Endothelial cell of umbilical vein (primary cell): ENCODE data around the gene NF2. TPM values are rescaled to one million over a fixed set of nuclear protein-coding genes. Genes with fewer than 3 reads are reported as not detected.
A peak's percentile ranks its signal among the peaks of the same experiment; 100 is the strongest.

ENCODE experiments used
- BruUV-seq: library from RNA; stranded (reverse); fragments of 400-500 nt; replicated peaks from 2 replicates; lab custom pipeline; 2021; lab: Mats Ljungman, UMichigan
- CTCF ChIA-PET: fragments of 300-600, 350-600 bp; sonication (Branson Sonifier 250); formaldehyde crosslinking; loops from one replicate; lab custom pipeline; 2021; ENCODE audit warnings: antibody characterized with exemption, inconsistent platforms; lab: Charles Lee
- POLR2A ChIA-PET: fragments of 300-600, 350-600 bp; sonication (Branson Sonifier 250); formaldehyde crosslinking; loops from one replicate; lab custom pipeline; 2021; ENCODE audit warnings: antibody characterized with exemption, inconsistent platforms; lab: Charles Lee
- DNase-seq: peaks from one replicate; pipeline ENCODE4 v3.0.0-alpha.2; 2011; ENCODE audit warnings: low read depth, low spot score
- FAIRE-seq: peaks from 2 replicates; lab custom pipeline; 2011; peaks lifted over from hg19 to GRCh38; lab: Jason Lieb, UNC
- H2AFZ ChIP-seq: 2 replicates; pipeline ENCODE4 v1.6.0; 2012; ENCODE audit warnings: low read depth, low read length, control low read depth, inconsistent platforms
- H3K27ac ChIP-seq: 2 replicates; pipeline ENCODE4 v1.5.1; 2011; ENCODE audit warnings: low read depth, mild to moderate bottlenecking, control low read depth, low read length, moderate library complexity; ENCODE audit not compliant: insufficient read depth
- H3K27me3 ChIP-seq, 2 experiments: 2 replicates each; pipeline versions ENCODE4 v1.6.0 to v1.6.1; 2011; ENCODE audit warnings: low read length in 2 of 2, mixed read lengths in 1 of 2; ENCODE audit not compliant: control insufficient read depth in 2 of 2, insufficient read depth in 2 of 2
- H3K36me3 ChIP-seq, 2 experiments: 2 replicates in 1 of 2; 3 replicates in 1 of 2; pipeline ENCODE4 v1.5.1; 2011; ENCODE audit warnings: low read length in 2 of 2, mild to moderate bottlenecking in 1 of 2, moderate library complexity in 1 of 2; ENCODE audit not compliant: control insufficient read depth in 2 of 2, insufficient read depth in 2 of 2; ENCODE audit errors: extremely low read depth in 1 of 2
- H3K4me1 ChIP-seq: 3 replicates; pipeline ENCODE4 v1.5.1; 2011; ENCODE audit warnings: mild to moderate bottlenecking, low read length; ENCODE audit not compliant: control insufficient read depth, insufficient read depth; ENCODE audit errors: extremely low read depth
- H3K4me2 ChIP-seq: 2 replicates; pipeline ENCODE4 v1.6.1; 2011; ENCODE audit warnings: low read length, control low read depth, mixed read lengths; ENCODE audit not compliant: insufficient read depth
- H3K4me3 ChIP-seq, 3 experiments: fragments of 200-600 bp in 1 of 3; sonication (generic), shearing (Covaris generic) in 1 of 3; replicated peaks in 1 of 3; 2 replicates each; pipeline ENCODE4 v1.5.1; 2011 to 2016; ENCODE audit warnings: control low read depth in 3 of 3, low read length in 3 of 3, mild to moderate bottlenecking in 2 of 3, inconsistent platforms in 1 of 3, low read depth in 1 of 3, moderate library complexity in 1 of 3; ENCODE audit not compliant: insufficient read depth in 1 of 3
- H3K79me2 ChIP-seq: 2 replicates; pipeline ENCODE4 v1.6.0; 2012; ENCODE audit warnings: low read length, inconsistent platforms; ENCODE audit not compliant: control insufficient read depth, insufficient read depth
- H3K9ac ChIP-seq: replicated peaks from 2 replicates; pipeline ENCODE3; 2011; ENCODE audit warnings: low read length, control low read depth; ENCODE audit not compliant: insufficient read depth; ENCODE audit errors: extremely low read depth
- H3K9me1 ChIP-seq: replicated peaks from 3 replicates; pipeline ENCODE4 v1.6.0; 2011; ENCODE audit warnings: mild to moderate bottlenecking, low read length; ENCODE audit not compliant: control insufficient read depth, insufficient read depth; ENCODE audit errors: extremely low read depth
- H3K9me3 ChIP-seq: replicated peaks from 2 replicates; pipeline ENCODE4 v1.5.1; 2012; ENCODE audit warnings: low read length, inconsistent platforms; ENCODE audit not compliant: control insufficient read depth, insufficient read depth
- H4K20me1 ChIP-seq: replicated peaks from 2 replicates; pipeline ENCODE3; 2011; ENCODE audit warnings: mild to moderate bottlenecking, low read length; ENCODE audit not compliant: control insufficient read depth, insufficient read depth; ENCODE audit errors: extremely low read depth
- CTCF ChIP-seq, 2 donors: IDR thresholded peaks; 1 replicate in 1 of 2; 2 replicates in 1 of 2; pipeline ENCODE4 v1.5.1; 2011; ENCODE audit warnings: low read length in 2 of 2, mild to moderate bottlenecking in 2 of 2, moderate library complexity in 2 of 2, control low read depth in 1 of 2, inconsistent platforms in 1 of 2, low read depth in 1 of 2; ENCODE audit not compliant: insufficient read depth in 1 of 2; ENCODE audit errors: extremely low read depth in 1 of 2
- FOS ChIP-seq: IDR thresholded peaks from 2 replicates; pipeline ENCODE4 v1.6.1; 2011; ENCODE audit warnings: mild to moderate bottlenecking, low read length, moderate library complexity, borderline replicate concordance; ENCODE audit not compliant: insufficient read depth
- JUN ChIP-seq: IDR thresholded peaks from 2 replicates; pipeline ENCODE4 v1.6.1; 2011; ENCODE audit warnings: borderline replicate concordance, low read depth; ENCODE audit not compliant: insufficient read length, insufficient read depth
- MYC ChIP-seq: IDR thresholded peaks from one replicate; pipeline ENCODE4 v1.6.1; 2011; ENCODE audit warnings: mild to moderate bottlenecking, low read depth, low read length
- POLR2AphosphoS5 ChIP-seq: IDR thresholded peaks from 2 replicates; pipeline ENCODE4 v1.6.1; 2012; ENCODE audit warnings: low read depth, mild to moderate bottlenecking, control low read depth, low read length, moderate library complexity; ENCODE audit not compliant: insufficient read depth
- dilution Hi-C: fragments of 300-500 bp; cut with MboI; formaldehyde crosslinking; loops from one replicate; pipeline ENCODE4 v1.15.0; 2019; ENCODE audit warnings: low sequenced_read_pairs; ENCODE audit not compliant: extremely low pct_ligation_motif_present
- intact Hi-C: fragments of 100-400 bp; cut with micrococcal nuclease; formaldehyde crosslinking; loops from one replicate; pipeline ENCODE4 v1.10.0; 2022
- polyA plus RNA-seq, 4 experiments: library from polyadenylated mRNA; depleted of rRNA in 3 of 4; stranded (reverse) in 3 of 4; unstranded in 1 of 4; fragments of >200 nt; gene quantifications; 2 replicates each; pipeline versions ENCODE4 v1.2.1 to v1.2.3, GENCODE V29; 2011 to 2012; ENCODE audit warnings: missing spikeins in 1 of 4
- total RNA-seq: library from RNA; stranded (reverse); gene quantifications from 2 replicates; pipeline ENCODE4 v1.2.3, GENCODE V29; 2021

Gene NF2
- total and polyA plus RNA-seq, 2 donors (not counting 3 experiments of a cell fraction or from before 2014, with no cell fraction given), result 27.8 to 115 TPM

DNA sequence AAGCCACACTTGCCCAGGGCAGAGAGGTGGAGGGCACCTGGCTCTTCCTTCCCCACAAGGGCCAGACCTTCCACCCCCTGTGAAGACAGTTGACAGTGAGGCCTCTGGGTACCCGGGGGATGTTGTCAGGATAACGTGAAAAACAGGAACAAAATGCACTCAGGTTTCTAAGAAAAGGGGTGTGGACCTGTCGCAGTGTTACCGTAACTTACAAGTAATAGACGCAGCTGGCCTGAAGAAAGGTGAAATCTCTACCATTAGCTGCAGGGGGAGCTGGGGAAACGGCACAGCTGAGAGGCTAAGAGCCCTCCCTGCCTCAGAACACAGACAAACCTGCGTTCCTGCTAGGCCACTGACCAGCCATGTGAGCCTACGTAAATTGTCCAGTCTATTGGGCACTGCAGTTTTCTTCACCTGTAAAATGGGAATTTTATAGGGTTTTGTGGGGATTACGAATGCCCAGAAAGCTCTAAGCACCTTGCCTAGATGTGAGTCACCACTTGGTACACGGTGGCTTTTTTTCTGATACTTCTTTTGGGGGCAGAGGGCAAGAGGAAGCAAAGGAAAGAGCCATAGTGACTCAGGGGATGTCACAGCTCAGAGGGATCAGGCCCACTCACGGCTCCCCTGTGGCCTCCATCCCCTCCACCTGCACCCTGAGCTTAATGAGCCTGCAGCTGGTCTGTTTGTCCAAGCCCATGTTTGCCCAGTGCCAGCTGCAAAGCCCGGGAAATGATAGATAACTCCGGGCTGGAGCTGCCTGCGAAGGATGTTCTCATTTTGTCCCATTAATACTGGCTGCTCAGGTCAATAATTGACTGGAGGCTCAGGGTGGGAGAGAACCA lies 97.9 kb downstream of the NF2 start:
- H3K79me2 ChIP-seq, result no peaks in the 10 kb centered on the region
- no peak overlapping the region for H3K4me2 ChIP-seq
- no peak overlapping the region for H3K4me3 ChIP-seq
- no peaks in the 10 kb centered on the region for H4K20me1 ChIP-seq
- peak; percentile 8 to 36 for TF ChIP-seq CTCF (IDR thresholded peaks at IDR 0.05; ENCODE audit: extremely low read depth in 1 of 2, insufficient read depth in 1 of 2, low read depth in 1 of 2, low read length in 2 of 2)
- TF ChIP-seq FOS, result peak; percentile 74
- no peak for TF ChIP-seq JUN
- TF ChIP-seq POLR2AphosphoS5, result peak; percentile 40
- no peak for TF ChIP-seq MYC
- CTCF ChIA-PET, result interaction anchor here (1.0 to 2.8 kb wide), 16 partner anchors 8 to 388 kb away, joined by 3 to 30 read pairs (median 4); no protein-coding TSS in a partner anchor
- peaks cover 0 to 2% of the 10 kb centered on the region in 2 experiments for H3K36me3 ChIP-seq
- DNase-seq (peak; percentile 22), FAIRE-seq (no peak)
- no TSS peak for BruUV-seq
- H3K27ac ChIP-seq, result no peak overlapping the region
- peaks cover 10% of the 10 kb centered on the region for H3K4me1 ChIP-seq
- POLR2A ChIA-PET, result no interaction called here
- H3K27me3 ChIP-seq, result peaks cover 15% of the 10 kb centered on the region in 2 experiments
- H3K9me1 ChIP-seq, result no peaks in the 10 kb centered on the region
- dilution Hi-C loops (no loop called here), intact Hi-C loops (loop anchor here (5.0 kb wide), 1 partner anchor 386 kb away; no protein-coding TSS in a partner anchor)
- no peaks in the 10 kb centered on the region for H3K9me3 ChIP-seq
- no peak overlapping the region for H2AFZ ChIP-seq
- H3K9ac ChIP-seq, result no peak overlapping the region
